HG03135 (cell line): ENCODE data around the gene KRT20.
"Not testable (repeated sequence)": the region's sequence is repeated elsewhere in the genome, so short reads cannot be mapped to it uniquely, and the experiment has no call there.

ENCODE experiments used
- ATAC-seq: cut with Tn5 transposase; IDR thresholded peaks from one replicate; pipeline ENCODE4 v1.9.1; 2021; ENCODE audit warnings: mild to moderate bottlenecking, moderate library complexity; ENCODE audit not compliant: unreplicated experiment

The KRT20 gene

GRCh38 chr17:40884708-40885512 lies at the start of gene KRT20:
KRT20 (minus strand) TSS chr17:40885242; CDS start chr17:40885185, 57 bp downstream.
- ATAC-seq = no peak

GRCh38 chr17:40932608-40933007 lies 47.6 kb upstream of the KRT20 start:
- ATAC-seq = no peak

- ATAC-seq = no peak
These were observed 46.3 kb upstream of the KRT20 start for GRCh38 chr17:40931311-40931710.

GRCh38 chr17:40926341-40926740 lies 41.3 kb upstream of the KRT20 start:
- ATAC-seq = no peak

- no peak for ATAC-seq
These were observed 37.2 kb upstream of the KRT20 start for GRCh38 chr17:40922239-40922638.

- ATAC-seq = no peak
These were observed 36.0 kb upstream of the KRT20 start for GRCh38 chr17:40921026-40921425.

- ATAC-seq = not testable (repeated sequence)
These were observed 32.1 kb upstream of the KRT20 start for GRCh38 chr17:40917116-40917515.

- ATAC-seq = no peak
These were observed 31.3 kb upstream of the KRT20 start for GRCh38 chr17:40916366-40916765.

GRCh38 chr17:40915721-40916256 lies 30.7 kb upstream of the KRT20 start:
- no peak for ATAC-seq

GRCh38 chr17:40915199-40915661 lies 30.2 kb upstream of the KRT20 start:
- ATAC-seq = no peak

GRCh38 chr17:40914075-40914855 lies 29.2 kb upstream of the KRT20 start:
- ATAC-seq = no peak

- no peak for ATAC-seq
These were observed 27.6 kb upstream of the KRT20 start for GRCh38 chr17:40912486-40913210.

- ATAC-seq = no peak
These were observed 25.4 kb upstream of the KRT20 start for GRCh38 chr17:40910441-40910841.

- ATAC-seq = no peak
These were observed 24.7 kb upstream of the KRT20 start for GRCh38 chr17:40909755-40910154.

GRCh38 chr17:40909351-40909750 lies 24.3 kb upstream of the KRT20 start:
- ATAC-seq = no peak

- ATAC-seq = no peak
These were observed 21.6 kb upstream of the KRT20 start for GRCh38 chr17:40906613-40907012.

GRCh38 chr17:40905370-40905769 lies 20.3 kb upstream of the KRT20 start:
- ATAC-seq = no peak

GRCh38 chr17:40903129-40903847 lies 18.2 kb upstream of the KRT20 start:
- ATAC-seq = no peak

GRCh38 chr17:40902498-40902897 lies 17.5 kb upstream of the KRT20 start:
- no peak for ATAC-seq

- ATAC-seq = no peak
These were observed 17.0 kb upstream of the KRT20 start for GRCh38 chr17:40901981-40902474.
